Stimulated activated naive CD4-positive, alpha-beta T cell (primary cell): ENCODE measurements around the gene HEXA.

Experiments used
- DNase-seq, 6 experiments: peaks; one replicate each; lab custom pipeline; 2025; lab: John Stamatoyannopoulos, UW

Gene HEXA

GRCh38 chr15:72319985-72320671 lies 55.7 kb downstream of the HEXA start, which contains the start of gene CELF6:
CELF6 (minus strand) TSS chr15:72320157; CDS start chr15:72319874, 283 bp downstream.
- DNase-seq = peak; percentile 52 to 73 (median 60)

- peak in 5 of 6 experiments; percentile 25 to 52 (median 32) for DNase-seq
These were observed 56.3 kb downstream of the HEXA start for GRCh38 chr15:72319360-72319984.

- DNase-seq = no peak
These were observed 57.3 kb downstream of the HEXA start for GRCh38 chr15:72318408-72318942.

GRCh38 chr15:72315706-72316370 lies 60.0 kb downstream of the HEXA start:
- DNase-seq = no peak

- no peak for DNase-seq
These were observed 61.9 kb downstream of the HEXA start for GRCh38 chr15:72313881-72314280.

GRCh38 chr15:72313448-72313840 lies 62.4 kb downstream of the HEXA start:
- no peak for DNase-seq

GRCh38 chr15:72312605-72313447 lies 63.0 kb downstream of the HEXA start:
- peak; percentile 11 to 36 (median 22) for DNase-seq

GRCh38 chr15:72307026-72307425 lies 68.8 kb downstream of the HEXA start:
- DNase-seq = no peak

GRCh38 chr15:72306211-72306785 lies 69.5 kb downstream of the HEXA start:
- peak; percentile 6 to 64 (median 42) for DNase-seq

GRCh38 chr15:72304596-72304995 lies 71.2 kb downstream of the HEXA start:
- DNase-seq = no peak

GRCh38 chr15:72302955-72303354 lies 72.9 kb downstream of the HEXA start:
- DNase-seq = no peak
